Activated CD4-positive, CD25-positive, alpha-beta regulatory T cell treated with anti-CD3 and anti-CD28 coated beads, Interleukin-2, amount 50 U/mL, for 72 hours (primary cell): Measurements from ENCODE around the gene RAPGEF5.

Experiments used
- DNase-seq: peaks from one replicate; pipeline ENCODE4 v3.0.0; 2021

RAPGEF5 gene

GRCh38 chr7:22213081-22213480, 143.9 kb downstream of the RAPGEF5 start:
- no peak for DNase-seq

GRCh38 chr7:22210967-22211366, 146.0 kb downstream of the RAPGEF5 start:
- DNase-seq: no peak

- no peak for DNase-seq
These were observed 146.6 kb downstream of the RAPGEF5 start for GRCh38 chr7:22210355-22210754.

- no peak for DNase-seq
These were observed 148.2 kb downstream of the RAPGEF5 start for GRCh38 chr7:22208799-22209198.

GRCh38 chr7:22207724-22208225, 149.2 kb downstream of the RAPGEF5 start:
- DNase-seq: no peak

GRCh38 chr7:22205631-22206030, 151.3 kb downstream of the RAPGEF5 start:
- DNase-seq: no peak

- no peak for DNase-seq
These were observed 152.6 kb downstream of the RAPGEF5 start for GRCh38 chr7:22204312-22204711.

- DNase-seq: no peak
These were observed 154.8 kb downstream of the RAPGEF5 start for GRCh38 chr7:22202141-22202540.

GRCh38 chr7:22201186-22201880, 155.6 kb downstream of the RAPGEF5 start:
- DNase-seq: no peak

- DNase-seq: no peak
These were observed 156.2 kb downstream of the RAPGEF5 start for GRCh38 chr7:22200777-22201176.

- DNase-seq: no peak
These were observed 156.7 kb downstream of the RAPGEF5 start for GRCh38 chr7:22200238-22200637.

GRCh38 chr7:22197376-22197775, 159.6 kb downstream of the RAPGEF5 start:
- no peak for DNase-seq

GRCh38 chr7:22196429-22196828, 160.5 kb downstream of the RAPGEF5 start:
- DNase-seq: no peak

GRCh38 chr7:22195397-22196172, 161.4 kb downstream of the RAPGEF5 start:
- no peak for DNase-seq

GRCh38 chr7:22194658-22195273, 162.2 kb downstream of the RAPGEF5 start:
- no peak for DNase-seq

- DNase-seq: no peak
These were observed 163.4 kb downstream of the RAPGEF5 start for GRCh38 chr7:22193450-22193983.

- DNase-seq: no peak
These were observed 164.2 kb downstream of the RAPGEF5 start for GRCh38 chr7:22192801-22193200.

GRCh38 chr7:22190736-22191135, 166.2 kb downstream of the RAPGEF5 start:
- no peak for DNase-seq

- no peak for DNase-seq
These were observed 167.2 kb downstream of the RAPGEF5 start for GRCh38 chr7:22189741-22190140.

- no peak for DNase-seq
These were observed 167.7 kb downstream of the RAPGEF5 start for GRCh38 chr7:22189230-22189629.

- DNase-seq: no peak
These were observed 169.1 kb downstream of the RAPGEF5 start for GRCh38 chr7:22187691-22188348.

- DNase-seq: no peak
These were observed 171.4 kb downstream of the RAPGEF5 start for GRCh38 chr7:22185559-22185958.
